Brain microvascular endothelial cell (primary cell): ENCODE results near the gene MROH9.

Experiments used
- DNase-seq: peaks from one replicate; pipeline ENCODE4 v3.0.0-alpha.2; 2020
- H3K27ac ChIP-seq: fragments of 250-450 bp; sonication (Bioruptor Pico); 2 replicates; pipeline ENCODE4 v1.5.1; 2020; ENCODE audit warnings: mild to moderate bottlenecking, moderate library complexity
- H3K27me3 ChIP-seq: fragments of 250-450 bp; sonication (Bioruptor Pico); replicated peaks from 2 replicates; pipeline ENCODE4 v1.5.1; 2020; ENCODE audit warnings: mild to moderate bottlenecking
- H3K36me3 ChIP-seq: fragments of 250-450 bp; sonication (Bioruptor Pico); replicated peaks from 2 replicates; pipeline ENCODE4 v1.5.1; 2020; ENCODE audit warnings: mild to moderate bottlenecking
- H3K4me3 ChIP-seq: 2 replicates; pipeline ENCODE4 v1.5.1; 2011; ENCODE audit warnings: low read depth, mild to moderate bottlenecking, control low read depth, low read length, moderate library complexity
- CTCF ChIP-seq: IDR thresholded peaks from 2 replicates; pipeline ENCODE4 v1.5.1; 2011; ENCODE audit warnings: low read depth, mild to moderate bottlenecking, moderate library complexity, low read length, control low read depth, inconsistent platforms; ENCODE audit errors: missing control alignments
- in situ Hi-C: cut with HindIII; loops from 2 replicates; pipeline ENCODE4 v1.10.0; 2017; ENCODE audit warnings: low sequenced_read_pairs, low pct_ligation_motif_present

Gene MROH9

GRCh38 chr1:170935231-170935630, at the start of gene MROH9:
TSS of gene MROH9 (plus strand) at chr1:170935534. CDS start at chr1:170945557, 10,023 bp downstream.
- Histone ChIP-seq H3K27me3 (no peaks in the 10 kb centered on the region), H3K4me3 (no peak within 1 kb of the TSS), H3K36me3 (no peaks in the 10 kb centered on the region), H3K27ac (no peak within 1 kb of the TSS)
- no peak for DNase-seq
- in situ Hi-C loops, result no loop called here
- no peak for TF ChIP-seq CTCF

GRCh38 chr1:170885551-170885950, 49.8 kb upstream of the MROH9 start:
- Histone ChIP-seq H3K4me3 (no peak overlapping the region), H3K27ac (no peak overlapping the region), H3K36me3 (no peaks in the 10 kb centered on the region), H3K27me3 (no peaks in the 10 kb centered on the region)
- TF ChIP-seq CTCF, result no peak
- in situ Hi-C loops, result no loop called here
- DNase-seq, result no peak

GRCh38 chr1:170886460-170886859, 48.9 kb upstream of the MROH9 start:
- no peak for TF ChIP-seq CTCF
- DNase-seq, result no peak
- Histone ChIP-seq H3K27me3 (no peaks in the 10 kb centered on the region), H3K36me3 (no peaks in the 10 kb centered on the region), H3K4me3 (no peak overlapping the region), H3K27ac (no peak overlapping the region)
- in situ Hi-C loops, result no loop called here

GRCh38 chr1:170887726-170888125, 47.6 kb upstream of the MROH9 start:
- in situ Hi-C loops, result no loop called here
- Histone ChIP-seq H3K36me3 (no peaks in the 10 kb centered on the region), H3K4me3 (no peak overlapping the region), H3K27me3 (no peaks in the 10 kb centered on the region), H3K27ac (no peak overlapping the region)
- no peak for TF ChIP-seq CTCF
- DNase-seq, result no peak

- H3K27me3 ChIP-seq, result no peaks in the 10 kb centered on the region
- H3K27ac ChIP-seq, result no peak overlapping the region
- no peaks in the 10 kb centered on the region for H3K36me3 ChIP-seq
- no peak for DNase-seq
- in situ Hi-C loops, result no loop called here
- H3K4me3 ChIP-seq, result no peak overlapping the region
- no peak for TF ChIP-seq CTCF
These were observed 43.5 kb upstream of the MROH9 start for GRCh38 chr1:170891872-170892271.

- no peaks in the 10 kb centered on the region for H3K27me3 ChIP-seq
- no peak overlapping the region for H3K4me3 ChIP-seq
- no peak for DNase-seq
- no peaks in the 10 kb centered on the region for H3K36me3 ChIP-seq
- no peak overlapping the region for H3K27ac ChIP-seq
- in situ Hi-C loops, result no loop called here
- no peak for TF ChIP-seq CTCF
These were observed 41.6 kb upstream of the MROH9 start for GRCh38 chr1:170893655-170894297.
